NCI-H1694 (cell line): ENCODE measurements around the gene NR2C1.
"Not testable (repeated sequence)": the region's sequence is repeated elsewhere in the genome, so short reads cannot be mapped to it uniquely, and the experiment has no call there.

ENCODE experiments used
- DNase-seq: peaks from one replicate; lab custom pipeline; 2025; lab: John Stamatoyannopoulos, UW

NR2C1 gene

DNA sequence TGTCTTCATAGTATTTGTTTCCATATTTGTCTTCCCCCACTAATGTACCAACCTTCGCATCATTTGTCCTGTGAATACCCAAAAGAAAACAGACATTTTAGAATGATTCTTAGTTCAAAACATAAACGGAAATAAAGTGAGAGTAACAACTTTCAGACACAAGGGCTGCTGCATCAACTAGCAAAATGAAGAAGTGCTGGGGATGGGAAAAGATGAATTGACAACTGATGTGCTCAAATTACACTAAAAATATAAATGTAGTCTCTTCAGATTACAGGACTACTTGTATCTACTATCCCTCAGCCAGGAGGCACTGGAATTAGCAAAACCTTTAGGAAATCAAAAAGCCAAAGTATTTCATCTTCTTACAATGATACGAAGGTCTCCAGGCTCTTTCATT, 70.7 kb downstream of the NR2C1 start:
- DNase-seq: no peak

DNA sequence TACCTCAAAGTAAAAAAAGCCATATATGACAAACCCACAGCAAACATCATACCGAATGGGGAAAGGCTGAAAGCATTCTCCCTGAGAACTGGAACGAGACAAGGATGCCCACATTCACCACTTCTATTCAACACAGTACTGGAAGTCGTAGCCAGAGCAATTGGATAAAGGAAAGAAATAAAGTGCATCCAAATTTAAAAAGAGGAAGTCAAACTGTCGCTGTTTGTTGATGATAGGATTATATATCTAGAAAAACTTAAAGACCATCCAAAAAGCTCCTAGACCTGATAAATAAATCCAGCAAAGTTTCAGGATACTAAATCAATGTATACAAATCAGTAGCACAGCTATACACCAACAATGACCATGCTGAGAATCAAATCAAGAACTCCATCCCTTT, 75.1 kb downstream of the NR2C1 start:
- DNase-seq: no peak

- no peak for DNase-seq
These were observed 75.7 kb downstream of the NR2C1 start for GRCh38 chr12:94997726-94998125.

DNA sequence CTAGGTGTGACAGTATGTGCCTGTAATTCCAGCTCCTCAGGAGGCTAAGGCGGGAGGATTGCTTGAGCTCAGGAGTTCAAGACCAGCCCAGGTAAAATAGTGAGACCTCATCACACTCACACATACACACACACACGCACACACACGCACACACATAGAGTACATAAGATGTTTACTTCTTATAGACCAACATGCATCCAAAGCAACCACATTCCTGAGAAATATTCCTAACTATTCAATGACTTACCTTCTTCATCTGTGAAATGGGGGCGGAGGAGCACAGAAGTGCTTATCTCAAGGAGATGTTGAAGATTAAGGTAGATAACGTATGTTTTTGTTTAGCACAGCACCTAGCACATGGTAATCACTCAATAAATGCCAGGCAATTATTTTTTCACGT, 76.4 kb downstream of the NR2C1 start:
- no peak for DNase-seq

GRCh38 chr12:94994312-94994711, 79.1 kb downstream of the NR2C1 start:
- no peak for DNase-seq

DNA sequence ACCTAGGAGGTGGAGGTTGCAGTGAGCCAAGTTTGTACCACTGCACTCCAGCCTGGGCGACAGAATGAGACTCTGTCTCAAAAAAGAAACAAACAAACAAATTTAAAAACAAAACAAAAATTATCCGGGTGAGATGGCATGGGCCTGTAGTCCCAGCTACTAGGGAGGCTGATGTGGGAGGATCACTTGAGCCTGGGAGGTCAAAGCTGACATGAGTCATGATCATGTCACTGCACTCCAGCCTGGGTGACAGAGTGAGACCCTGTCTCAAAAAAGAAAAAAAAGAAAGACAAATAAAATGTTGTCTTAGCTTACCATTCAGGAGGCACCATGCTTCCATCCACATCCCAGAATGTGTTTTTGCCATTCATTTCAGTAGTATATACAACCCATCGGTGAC, 79.6 kb downstream of the NR2C1 start:
- not testable (repeated sequence) for DNase-seq

DNA sequence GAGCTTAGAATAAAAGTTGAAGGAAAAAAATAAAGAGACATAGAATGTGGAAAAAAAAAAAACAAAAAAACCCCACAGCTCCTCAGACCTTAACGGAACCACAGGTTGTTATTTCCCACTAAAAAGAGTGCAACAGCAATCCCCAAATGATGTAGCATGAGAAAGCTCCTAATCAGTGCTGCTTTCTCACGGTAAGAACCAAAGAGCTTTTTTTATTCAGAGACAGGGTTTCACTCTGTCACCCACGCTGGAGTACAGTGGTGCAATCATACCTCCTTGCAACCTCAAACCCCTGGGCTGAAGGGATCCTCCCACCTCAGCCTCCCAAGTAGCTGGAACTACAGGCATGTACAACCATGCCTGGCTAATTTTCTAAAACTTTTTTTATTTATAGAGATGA, 83.2 kb downstream of the NR2C1 start:
- DNase-seq: no peak

DNA sequence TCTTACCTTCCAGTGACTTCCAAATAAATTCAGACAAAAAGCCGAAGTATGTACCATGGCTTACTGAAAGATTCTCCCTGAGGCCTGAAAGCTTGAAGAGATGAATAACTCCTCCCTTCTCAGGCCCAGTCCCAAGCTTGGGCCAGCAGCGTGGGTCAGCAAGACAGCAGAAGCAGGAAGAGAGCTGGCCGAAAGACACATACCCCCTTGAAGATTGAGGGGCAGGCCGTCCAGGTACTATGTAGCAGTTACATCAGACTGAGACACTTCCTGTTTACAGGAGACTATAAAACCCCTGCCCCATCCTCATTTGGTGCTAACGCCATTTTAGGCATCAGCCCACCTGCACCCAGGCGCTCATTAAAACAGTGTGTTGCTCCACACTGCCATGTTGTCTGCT, 84.9 kb downstream of the NR2C1 start:
- DNase-seq: no peak

- DNase-seq: no peak
These were observed 85.6 kb downstream of the NR2C1 start for GRCh38 chr12:94987801-94988200.

DNA sequence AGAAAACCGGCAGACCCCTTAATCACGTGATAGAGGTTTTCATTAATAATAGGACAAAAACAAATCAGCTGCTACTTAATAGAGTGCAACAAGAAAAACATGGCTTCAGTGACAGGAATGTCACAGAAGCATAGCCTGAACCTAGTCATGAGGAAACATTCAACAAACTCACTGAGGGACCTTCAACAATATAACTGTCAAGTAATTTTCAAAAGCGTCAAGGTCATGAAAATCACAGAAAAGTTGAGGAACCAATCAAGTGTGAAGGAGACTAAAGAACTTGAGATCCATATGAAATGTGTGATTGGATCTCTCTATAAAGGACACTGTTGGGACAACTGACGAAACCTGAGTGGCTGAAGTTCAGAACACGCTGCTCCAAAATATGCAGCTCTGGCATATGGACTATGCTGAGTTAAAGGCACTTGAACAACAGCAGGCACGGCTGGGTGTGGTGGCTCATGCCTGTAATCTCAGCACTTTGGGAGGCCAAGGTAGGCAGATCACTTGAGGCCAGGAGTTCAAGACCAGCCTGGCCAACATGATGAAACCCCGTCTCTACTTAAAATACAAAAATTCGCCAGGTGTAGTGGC, 86.2 kb downstream of the NR2C1 start:
- no peak for DNase-seq

DNA sequence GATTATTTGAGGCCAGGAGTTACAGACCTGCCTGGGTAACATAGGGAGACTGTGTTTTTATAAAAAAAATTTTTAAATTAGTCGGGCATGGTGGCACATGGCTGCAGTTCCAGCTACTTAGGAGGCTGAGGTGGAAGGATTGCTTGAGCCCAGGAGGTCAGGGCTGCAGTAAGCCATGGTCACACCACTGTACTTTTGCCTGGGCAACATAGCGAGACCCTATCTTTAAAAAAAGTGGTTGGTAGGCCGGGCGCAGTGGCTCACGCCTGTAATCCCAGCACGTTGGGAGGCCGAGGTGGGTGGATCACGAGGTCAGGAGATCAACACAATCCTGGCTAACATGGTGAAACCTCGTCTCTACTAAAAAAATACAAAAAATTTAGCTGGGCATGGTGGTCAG, 88.3 kb downstream of the NR2C1 start:
- not testable (repeated sequence) for DNase-seq

DNA sequence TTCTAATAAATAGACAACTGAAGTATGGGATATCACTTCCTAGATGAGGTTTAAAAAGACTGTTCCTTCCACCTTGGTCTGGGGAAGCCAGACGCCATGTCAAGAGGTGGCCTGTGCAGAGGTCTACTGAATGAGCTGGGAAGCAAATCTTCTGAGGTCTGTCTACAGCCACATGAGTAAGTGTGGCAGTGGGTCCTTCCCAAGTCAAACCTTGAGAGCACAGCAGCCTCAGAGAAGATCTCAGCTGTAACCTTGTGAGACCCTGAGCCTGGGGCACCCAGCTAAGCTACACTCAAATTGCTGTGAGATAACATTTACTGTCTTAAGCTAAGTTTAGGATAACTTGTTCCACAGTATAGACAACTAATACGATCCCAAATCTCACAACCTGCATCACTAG, 90.1 kb downstream of the NR2C1 start:
- no peak for DNase-seq

DNA sequence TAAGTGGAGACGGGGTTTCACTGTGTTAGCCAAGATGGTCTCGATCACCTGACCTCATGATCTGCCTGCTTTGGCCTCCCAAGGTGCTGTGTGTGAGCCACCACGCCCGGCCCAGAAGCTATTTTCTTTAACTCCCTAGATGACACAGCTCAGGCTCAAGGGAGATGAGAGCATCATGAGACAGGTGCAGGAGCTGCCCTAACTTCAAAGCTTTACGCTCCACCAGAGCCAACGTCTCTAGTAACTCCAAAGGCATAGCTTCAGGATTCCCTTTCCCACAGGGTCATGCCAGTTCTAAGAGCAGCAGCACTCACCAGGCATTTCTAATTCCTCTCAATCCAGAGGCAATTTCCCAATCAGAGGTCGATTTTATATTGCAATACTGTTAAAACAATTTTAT, 91.0 kb downstream of the NR2C1 start:
- DNase-seq: no peak

- peak; percentile 9 for DNase-seq
These were observed 92.8 kb downstream of the NR2C1 start for GRCh38 chr12:94980577-94980976.

DNA sequence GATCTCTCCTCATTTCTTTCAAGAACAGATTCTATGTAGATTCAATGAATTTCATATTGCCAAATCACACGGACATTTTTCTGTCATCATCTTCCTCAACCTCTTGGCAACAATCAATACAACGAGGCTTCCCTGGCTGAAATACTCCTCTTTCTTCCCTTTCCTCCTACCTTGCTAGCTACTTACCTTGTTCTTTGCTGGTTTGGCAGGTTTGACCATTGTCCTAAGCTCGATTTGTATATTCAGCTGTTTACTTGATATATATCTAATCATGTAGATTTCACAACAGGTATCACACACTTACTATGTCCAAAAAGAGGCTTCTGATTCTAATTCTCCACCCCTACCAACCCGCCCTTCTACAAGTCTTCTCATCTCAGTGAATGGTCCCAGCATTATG, 93.5 kb downstream of the NR2C1 start:
- no peak for DNase-seq

GRCh38 chr12:94977766-94978468, 95.5 kb downstream of the NR2C1 start:
- DNase-seq: no peak

- DNase-seq: no peak
These were observed 100.2 kb downstream of the NR2C1 start for GRCh38 chr12:94973221-94973620.

DNA sequence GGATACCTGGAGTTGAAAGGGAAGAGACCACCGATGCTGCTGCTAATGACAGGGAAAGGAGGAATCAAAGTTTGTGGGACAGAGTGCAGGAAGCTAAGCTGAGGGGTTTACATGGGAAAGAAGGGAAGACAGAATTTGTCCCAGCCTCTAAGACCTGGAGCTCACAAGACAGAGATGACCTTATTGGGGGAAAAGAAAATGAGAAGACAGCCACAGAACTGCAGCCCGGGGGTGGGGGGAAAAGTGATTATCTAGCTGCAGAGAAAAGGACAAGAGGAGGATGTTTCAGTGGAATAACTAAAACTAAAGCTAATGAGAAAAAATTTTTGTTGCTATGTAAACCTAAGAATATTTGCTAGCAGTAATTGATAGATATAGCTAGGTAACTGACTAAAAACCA, 100.6 kb downstream of the NR2C1 start:
- no peak for DNase-seq

- DNase-seq: no peak
These were observed 101.5 kb downstream of the NR2C1 start for GRCh38 chr12:94971923-94972322.

DNA sequence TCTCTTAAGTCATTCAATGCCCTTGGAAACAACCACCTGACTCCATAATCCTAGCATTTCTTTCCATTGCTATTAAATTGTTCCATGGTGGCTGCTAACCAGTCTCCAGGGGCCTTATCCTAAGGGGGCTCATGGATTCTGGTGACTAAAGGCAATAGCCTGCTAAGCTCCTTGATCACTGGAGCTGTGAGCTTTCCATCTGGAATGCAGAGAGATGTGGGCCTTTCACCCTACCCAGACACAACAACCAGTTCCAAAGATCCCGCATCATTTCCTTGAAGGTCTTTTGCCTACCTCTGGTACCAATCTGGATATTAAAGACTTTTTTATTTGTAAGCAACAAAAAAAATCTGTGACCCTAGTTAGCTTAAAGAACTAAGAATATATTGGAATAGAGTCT, 102.9 kb downstream of the NR2C1 start:
- DNase-seq: no peak
